Nephron progenitor cell (in vitro differentiated cells): Measurements from ENCODE around the gene TRIM32.

ENCODE experiments used
- DNase-seq: peaks from one replicate; pipeline ENCODE4 v3.0.0; 2021
- H3K27ac Mint-ChIP-seq: 2 replicates; pipeline ENCODE4 v1.8.0; 2021; ENCODE audit warnings: mild to moderate bottlenecking, moderate library complexity, mixed read lengths
- H3K27me3 Mint-ChIP-seq: 2 replicates; pipeline ENCODE4 v1.8.0; 2021; ENCODE audit warnings: mild to moderate bottlenecking, low read depth, mixed read lengths; ENCODE audit not compliant: poor library complexity
- H3K36me3 Mint-ChIP-seq: 2 replicates; pipeline ENCODE4 v1.8.0; 2021; ENCODE audit warnings: low read depth, mixed read lengths
- H3K4me1 Mint-ChIP-seq: 2 replicates; pipeline ENCODE4 v1.8.0; 2021; ENCODE audit warnings: mixed read lengths
- H3K4me3 Mint-ChIP-seq: 2 replicates; pipeline ENCODE4 v1.8.0; 2021; ENCODE audit warnings: mild to moderate bottlenecking, moderate library complexity, mixed read lengths
- H3K9me3 Mint-ChIP-seq: 2 replicates; pipeline ENCODE4 v1.8.0; 2021; ENCODE audit warnings: mild to moderate bottlenecking, moderate library complexity, mixed read lengths
- TF ChIP-seq, protein P1 (sequence below): fragments of 200-600 bp; sonication (generic); IDR thresholded peaks from 2 replicates; pipeline ENCODE4 v1.5.0; 2021; ENCODE audit warnings: antibody characterized with exemption

TRIM32 gene

GRCh38 chr9:116724123-116724522 lies 37.0 kb downstream of the TRIM32 start:
- H3K27ac Mint-ChIP-seq, result no peak overlapping the region
- H3K27me3 Mint-ChIP-seq, result peaks cover 23% of the 10 kb centered on the region
- peaks cover 5% of the 10 kb centered on the region for H3K9me3 Mint-ChIP-seq
- peaks cover 3% of the 10 kb centered on the region for H3K36me3 Mint-ChIP-seq
- DNase-seq, result no peak
- TF ChIP-seq, protein P1, sequence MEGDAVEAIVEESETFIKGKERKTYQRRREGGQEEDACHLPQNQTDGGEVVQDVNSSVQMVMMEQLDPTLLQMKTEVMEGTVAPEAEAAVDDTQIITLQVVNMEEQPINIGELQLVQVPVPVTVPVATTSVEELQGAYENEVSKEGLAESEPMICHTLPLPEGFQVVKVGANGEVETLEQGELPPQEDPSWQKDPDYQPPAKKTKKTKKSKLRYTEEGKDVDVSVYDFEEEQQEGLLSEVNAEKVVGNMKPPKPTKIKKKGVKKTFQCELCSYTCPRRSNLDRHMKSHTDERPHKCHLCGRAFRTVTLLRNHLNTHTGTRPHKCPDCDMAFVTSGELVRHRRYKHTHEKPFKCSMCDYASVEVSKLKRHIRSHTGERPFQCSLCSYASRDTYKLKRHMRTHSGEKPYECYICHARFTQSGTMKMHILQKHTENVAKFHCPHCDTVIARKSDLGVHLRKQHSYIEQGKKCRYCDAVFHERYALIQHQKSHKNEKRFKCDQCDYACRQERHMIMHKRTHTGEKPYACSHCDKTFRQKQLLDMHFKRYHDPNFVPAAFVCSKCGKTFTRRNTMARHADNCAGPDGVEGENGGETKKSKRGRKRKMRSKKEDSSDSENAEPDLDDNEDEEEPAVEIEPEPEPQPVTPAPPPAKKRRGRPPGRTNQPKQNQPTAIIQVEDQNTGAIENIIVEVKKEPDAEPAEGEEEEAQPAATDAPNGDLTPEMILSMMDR, result no peak
- no peak overlapping the region for H3K4me3 Mint-ChIP-seq
- peaks cover 8% of the 10 kb centered on the region for H3K4me1 Mint-ChIP-seq

DNA sequence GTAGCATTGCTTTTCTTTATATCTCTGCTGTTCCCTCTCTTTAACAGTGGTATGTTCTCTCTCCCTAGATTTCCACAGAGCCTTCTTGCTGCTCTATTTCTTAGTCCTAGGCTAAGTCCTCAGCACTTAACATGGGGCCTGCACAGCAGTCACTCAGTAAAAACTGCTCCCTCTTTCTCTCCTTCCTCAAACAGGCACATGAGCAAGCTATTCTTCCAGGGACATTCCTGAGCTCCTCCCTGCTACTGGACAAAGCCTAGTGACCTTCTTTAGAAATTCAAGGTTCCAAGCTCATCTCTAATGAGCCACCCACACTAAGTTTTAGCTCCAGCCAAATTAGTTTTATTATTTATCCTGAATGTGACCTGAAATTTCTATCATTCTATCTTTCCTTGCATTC lies 39.5 kb downstream of the TRIM32 start:
- H3K27ac Mint-ChIP-seq, result no peak overlapping the region
- H3K36me3 Mint-ChIP-seq, result no peaks in the 10 kb centered on the region
- TF ChIP-seq, protein P1, result no peak
- H3K4me1 Mint-ChIP-seq, result peaks cover 8% of the 10 kb centered on the region
- DNase-seq, result no peak
- peaks cover 27% of the 10 kb centered on the region for H3K27me3 Mint-ChIP-seq
- H3K9me3 Mint-ChIP-seq, result no peaks in the 10 kb centered on the region
- no peak overlapping the region for H3K4me3 Mint-ChIP-seq

DNA sequence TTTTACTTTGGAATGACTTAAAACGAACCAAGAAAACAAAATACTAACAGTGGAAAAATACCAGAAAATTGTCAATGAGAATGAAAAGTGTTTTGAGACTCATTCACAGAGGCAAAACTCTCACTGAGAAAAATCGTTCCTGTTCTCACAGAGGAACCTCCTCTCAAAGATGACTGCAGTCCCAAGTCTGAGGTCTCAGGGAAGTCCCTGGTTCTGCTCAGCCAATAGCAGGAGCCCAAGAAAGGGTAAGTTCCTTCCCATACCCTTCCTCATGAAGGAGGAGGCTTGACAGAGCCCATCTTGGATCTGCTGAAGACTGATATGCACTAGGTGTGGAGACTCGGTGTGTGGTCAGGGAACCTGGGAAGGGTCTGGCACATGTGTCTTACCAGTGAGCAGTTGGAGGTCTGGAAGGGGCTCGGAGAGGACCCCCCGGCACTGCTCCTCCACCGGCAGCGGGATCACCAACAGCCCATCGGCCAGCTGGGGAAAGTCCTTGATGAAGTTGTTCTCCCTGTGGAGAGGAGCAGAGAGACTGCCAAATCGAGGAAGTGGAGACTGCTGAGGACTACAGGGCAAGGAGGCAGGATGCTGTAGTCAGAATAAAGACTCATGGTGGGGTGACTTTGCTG lies 46.0 kb downstream of the TRIM32 start:
- Mint-ChIP-seq H3K27me3 (peaks cover 35% of the 10 kb centered on the region), H3K27ac (no peak overlapping the region), H3K4me1 (peaks cover 4% of the 10 kb centered on the region), H3K36me3 (no peaks in the 10 kb centered on the region), H3K4me3 (no peak overlapping the region), H3K9me3 (no peaks in the 10 kb centered on the region)
- no peak for DNase-seq
- TF ChIP-seq, protein P1, result no peak

DNA sequence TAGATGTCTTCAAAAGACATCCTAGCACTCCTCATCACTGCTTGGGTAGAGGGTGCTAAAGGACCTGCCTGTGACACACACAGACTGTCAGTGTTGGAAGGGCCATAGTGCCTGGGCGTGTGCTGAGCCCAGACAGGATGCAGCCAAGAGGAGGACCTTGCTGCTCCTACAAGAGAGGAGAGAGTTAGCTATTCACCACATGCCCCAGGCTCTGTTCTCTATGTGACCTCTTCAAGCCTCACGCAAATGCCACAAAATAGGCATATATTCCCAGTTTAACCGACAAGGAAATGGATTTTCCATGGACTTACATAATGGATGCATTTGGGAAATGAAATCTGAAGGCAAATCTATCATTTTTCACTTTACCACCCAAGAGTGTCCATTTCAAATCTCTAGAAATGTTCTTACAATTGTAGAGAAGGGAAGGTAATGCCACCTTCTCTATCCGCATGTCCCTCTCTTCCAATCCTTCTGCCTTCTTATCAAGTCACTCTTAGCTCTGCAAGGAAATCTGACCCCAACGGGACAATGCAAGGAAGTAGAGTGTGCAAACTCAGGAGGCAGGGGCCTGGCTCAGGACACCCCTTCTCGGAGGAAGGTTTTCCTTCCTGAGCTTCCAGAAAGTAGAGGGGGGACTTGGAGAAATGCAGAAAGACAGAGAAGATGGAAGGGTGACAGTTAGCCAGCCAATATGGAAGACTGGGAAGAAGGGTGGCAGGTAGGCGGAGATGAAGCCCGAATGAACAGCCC lies 49.5 kb downstream of the TRIM32 start:
- peaks cover 31% of the 10 kb centered on the region for H3K27me3 Mint-ChIP-seq
- H3K27ac Mint-ChIP-seq, result peak overlapping the region; percentile 16

DNA sequence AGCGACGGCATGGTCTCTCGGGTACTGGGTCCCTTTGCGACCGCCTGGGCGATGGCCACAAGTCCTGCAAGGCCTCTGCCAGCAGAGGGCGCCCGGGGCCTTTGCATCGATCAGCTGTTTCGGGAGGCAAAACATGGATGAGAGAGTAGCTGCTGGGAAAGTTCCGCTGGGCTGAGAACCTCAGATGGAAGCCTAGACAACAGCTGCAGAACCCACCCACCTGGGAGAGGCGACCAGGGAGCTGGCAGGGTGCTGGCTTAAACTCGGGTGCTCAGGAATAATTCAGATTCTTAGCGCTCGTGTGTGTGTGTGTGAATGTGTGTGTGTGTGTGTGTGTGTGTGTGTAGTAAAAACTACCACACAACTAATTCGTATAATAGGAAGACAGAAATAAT lies 50.0 kb downstream of the TRIM32 start:
- peaks cover 31% of the 10 kb centered on the region for H3K27me3 Mint-ChIP-seq
- no peaks in the 10 kb centered on the region for H3K9me3 Mint-ChIP-seq
- peak; percentile 95 for DNase-seq
- peaks cover 4% of the 10 kb centered on the region for H3K4me1 Mint-ChIP-seq
- TF ChIP-seq, protein P1, result peak; percentile 91
- H3K27ac Mint-ChIP-seq, result no peak overlapping the region
- H3K4me3 Mint-ChIP-seq, result no peak overlapping the region
- no peaks in the 10 kb centered on the region for H3K36me3 Mint-ChIP-seq

More for the DNA sequence above, 49.5 kb downstream of the TRIM32 start:
- TF ChIP-seq, protein P1, result no peak
- no peak overlapping the region for H3K4me3 Mint-ChIP-seq
- no peak for DNase-seq
- peaks cover 4% of the 10 kb centered on the region for H3K4me1 Mint-ChIP-seq
- H3K9me3 Mint-ChIP-seq, result no peaks in the 10 kb centered on the region
- no peaks in the 10 kb centered on the region for H3K36me3 Mint-ChIP-seq
